Amygdala (tissue), 56 donors: ENCODE data around the gene TBL3.

Source experiments
- DNase-seq, 56 donors: peaks; one replicate each; lab custom pipeline; 2025; lab: John Stamatoyannopoulos, UW

The TBL3 gene

GRCh38 chr16:1998360-1998835 is 26.5 kb downstream of the TBL3 start:
- no peak for DNase-seq

GRCh38 chr16:1998852-1999801 is 27.3 kb downstream of the TBL3 start:
- no peak for DNase-seq

- DNase-seq, result no peak
These were observed 28.1 kb downstream of the TBL3 start for GRCh38 chr16:1999866-2000514.

GRCh38 chr16:2001035-2001434 is 29.2 kb downstream of the TBL3 start:
- no peak for DNase-seq

GRCh38 chr16:2001456-2002355 is 29.9 kb downstream of the TBL3 start:
- DNase-seq, result no peak

GRCh38 chr16:2002406-2003230 is 30.8 kb downstream of the TBL3 start:
- no peak for DNase-seq

GRCh38 chr16:2003231-2003826 is 31.5 kb downstream of the TBL3 start:
- DNase-seq, result no peak

- DNase-seq, result peak in 47 of 56 donors; percentile 18 to 83 (median 50)
These were observed 32.2 kb downstream of the TBL3 start for GRCh38 chr16:2003827-2004641.

- DNase-seq, result no peak
These were observed 33.1 kb downstream of the TBL3 start for GRCh38 chr16:2004795-2005517.

- DNase-seq, result peak in 9 of 56 donors; percentile 16 to 42 (median 25)
These were observed 33.8 kb downstream of the TBL3 start for GRCh38 chr16:2005646-2006045.

GRCh38 chr16:2006317-2006716 is 34.5 kb downstream of the TBL3 start:
- no peak for DNase-seq

- DNase-seq, result no peak
These were observed 35.4 kb downstream of the TBL3 start for GRCh38 chr16:2007081-2007836.

- DNase-seq, result no peak
These were observed 36.2 kb downstream of the TBL3 start for GRCh38 chr16:2008009-2008526.

GRCh38 chr16:2008631-2009163 is 36.8 kb downstream of the TBL3 start:
- DNase-seq, result no peak

- DNase-seq, result no peak
These were observed 37.4 kb downstream of the TBL3 start for GRCh38 chr16:2009164-2009711.
